HEK293 (cell line): ENCODE measurements around the gene SP3.

Source experiments
- ATF2 ChIP-seq: fragments of 450-650 bp; formaldehyde crosslinking; IDR thresholded peaks from 2 replicates; pipeline ENCODE4 v1.5.1; 2016; ENCODE audit warnings: missing biosample characterization, missing genetic modification characterization, low read depth
- CTCF ChIP-seq: fragments of 450-650 bp; formaldehyde crosslinking; IDR thresholded peaks from 2 replicates; pipeline ENCODE4 v1.5.1; 2016; ENCODE audit warnings: missing biosample characterization, missing genetic modification characterization
- GLIS2 ChIP-seq: fragments of 450-650 bp; formaldehyde crosslinking; IDR thresholded peaks from 2 replicates; pipeline ENCODE4 v1.5.1; 2016; ENCODE audit warnings: missing biosample characterization, missing genetic modification characterization
- TCF7L2 ChIP-seq: IDR thresholded peaks from 2 replicates; pipeline ENCODE4 v1.6.1; 2011; ENCODE audit warnings: low read depth, mild to moderate bottlenecking, inconsistent platforms, low read length, moderate library complexity, borderline replicate concordance
- TRIM28 ChIP-seq: IDR thresholded peaks from 2 replicates; pipeline ENCODE4 v1.6.1; 2011; ENCODE audit warnings: low read length, control low read depth, borderline replicate concordance
- YY1 ChIP-seq: fragments of 450-650 bp; formaldehyde crosslinking; IDR thresholded peaks from 2 replicates; pipeline ENCODE4 v1.5.1; 2018; ENCODE audit warnings: missing biosample characterization, missing genetic modification characterization
- ZBTB49 ChIP-seq: fragments of 450-650 bp; formaldehyde crosslinking; IDR thresholded peaks from 2 replicates; pipeline ENCODE4 v1.5.1; 2016; ENCODE audit warnings: missing biosample characterization, missing genetic modification characterization, low read depth
- ZNF24 ChIP-seq: fragments of 450-650 bp; formaldehyde crosslinking; IDR thresholded peaks from 2 replicates; pipeline ENCODE4 v1.5.1; 2016; ENCODE audit warnings: missing biosample characterization, missing genetic modification characterization
- ZNF292 ChIP-seq: fragments of 450-650 bp; formaldehyde crosslinking; IDR thresholded peaks from 2 replicates; pipeline ENCODE4 v1.5.1; 2016; ENCODE audit warnings: low read depth, missing biosample characterization, missing genetic modification characterization, borderline replicate concordance
- ZNF324 ChIP-seq: fragments of 450-650 bp; formaldehyde crosslinking; IDR thresholded peaks from 2 replicates; pipeline ENCODE4 v1.5.1; 2016; ENCODE audit warnings: missing biosample characterization, missing genetic modification characterization
- ZNF549 ChIP-seq: fragments of 450-650 bp; IDR thresholded peaks from 2 replicates; pipeline ENCODE4 v1.5.1; 2018; ENCODE audit warnings: missing biosample characterization, missing genetic modification characterization, mild to moderate bottlenecking, inconsistent platforms, moderate library complexity
- ZNF621 ChIP-seq: fragments of 450-650 bp; formaldehyde crosslinking; IDR thresholded peaks from 2 replicates; pipeline ENCODE4 v1.5.1; 2017; ENCODE audit warnings: missing biosample characterization, missing genetic modification characterization
- ZNF76 ChIP-seq: fragments of 450-650 bp; formaldehyde crosslinking; IDR thresholded peaks from 2 replicates; pipeline ENCODE4; 2016; ENCODE audit warnings: low read depth, missing biosample characterization, missing genetic modification characterization, borderline replicate concordance
- ZSCAN30 ChIP-seq: fragments of 450-650 bp; IDR thresholded peaks from 2 replicates; pipeline ENCODE4 v1.5.1; 2018; ENCODE audit warnings: missing biosample characterization, mild to moderate bottlenecking, missing genetic modification characterization, moderate library complexity

GRCh38 chr2:173956454-173956853 is 8.7 kb downstream of the SP3 start:
- TF ChIP-seq CTCF (tag by site-specific recombination) (no peak), ZBTB49 (tag by site-specific recombination) (no peak), ZNF621 (no peak), GLIS2 (tag by site-specific recombination) (no peak), TRIM28 (no peak), ZNF76 (tag by site-specific recombination) (no peak), ZNF24 (tag by site-specific recombination) (no peak), TCF7L2 (no peak), ZNF292 (tag by site-specific recombination) (no peak), ZNF324 (tag by site-specific recombination) (no peak), ZNF549 (tag by site-specific recombination) (no peak), YY1 (tag by site-specific recombination) (no peak), ATF2 (tag by site-specific recombination) (no peak), ZSCAN30 (no peak)
